ENCODE data around the gene STAT2.

GRCh38 chr12:56361487-56362129 lies 1.7 kb upstream of the STAT2 start:
- TF ChIP-seq, protein P1, sequence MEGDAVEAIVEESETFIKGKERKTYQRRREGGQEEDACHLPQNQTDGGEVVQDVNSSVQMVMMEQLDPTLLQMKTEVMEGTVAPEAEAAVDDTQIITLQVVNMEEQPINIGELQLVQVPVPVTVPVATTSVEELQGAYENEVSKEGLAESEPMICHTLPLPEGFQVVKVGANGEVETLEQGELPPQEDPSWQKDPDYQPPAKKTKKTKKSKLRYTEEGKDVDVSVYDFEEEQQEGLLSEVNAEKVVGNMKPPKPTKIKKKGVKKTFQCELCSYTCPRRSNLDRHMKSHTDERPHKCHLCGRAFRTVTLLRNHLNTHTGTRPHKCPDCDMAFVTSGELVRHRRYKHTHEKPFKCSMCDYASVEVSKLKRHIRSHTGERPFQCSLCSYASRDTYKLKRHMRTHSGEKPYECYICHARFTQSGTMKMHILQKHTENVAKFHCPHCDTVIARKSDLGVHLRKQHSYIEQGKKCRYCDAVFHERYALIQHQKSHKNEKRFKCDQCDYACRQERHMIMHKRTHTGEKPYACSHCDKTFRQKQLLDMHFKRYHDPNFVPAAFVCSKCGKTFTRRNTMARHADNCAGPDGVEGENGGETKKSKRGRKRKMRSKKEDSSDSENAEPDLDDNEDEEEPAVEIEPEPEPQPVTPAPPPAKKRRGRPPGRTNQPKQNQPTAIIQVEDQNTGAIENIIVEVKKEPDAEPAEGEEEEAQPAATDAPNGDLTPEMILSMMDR (IDR thresholded peaks at IDR 0.05; ENCODE audit: low read depth, low read length): no peak
- TF ChIP-seq EZH2phosphoT487 (IDR thresholded peaks at IDR 0.05; ENCODE audit: low read depth): no peak
